ENCODE results near the gene GJC1.

The GJC1 gene

DNA sequence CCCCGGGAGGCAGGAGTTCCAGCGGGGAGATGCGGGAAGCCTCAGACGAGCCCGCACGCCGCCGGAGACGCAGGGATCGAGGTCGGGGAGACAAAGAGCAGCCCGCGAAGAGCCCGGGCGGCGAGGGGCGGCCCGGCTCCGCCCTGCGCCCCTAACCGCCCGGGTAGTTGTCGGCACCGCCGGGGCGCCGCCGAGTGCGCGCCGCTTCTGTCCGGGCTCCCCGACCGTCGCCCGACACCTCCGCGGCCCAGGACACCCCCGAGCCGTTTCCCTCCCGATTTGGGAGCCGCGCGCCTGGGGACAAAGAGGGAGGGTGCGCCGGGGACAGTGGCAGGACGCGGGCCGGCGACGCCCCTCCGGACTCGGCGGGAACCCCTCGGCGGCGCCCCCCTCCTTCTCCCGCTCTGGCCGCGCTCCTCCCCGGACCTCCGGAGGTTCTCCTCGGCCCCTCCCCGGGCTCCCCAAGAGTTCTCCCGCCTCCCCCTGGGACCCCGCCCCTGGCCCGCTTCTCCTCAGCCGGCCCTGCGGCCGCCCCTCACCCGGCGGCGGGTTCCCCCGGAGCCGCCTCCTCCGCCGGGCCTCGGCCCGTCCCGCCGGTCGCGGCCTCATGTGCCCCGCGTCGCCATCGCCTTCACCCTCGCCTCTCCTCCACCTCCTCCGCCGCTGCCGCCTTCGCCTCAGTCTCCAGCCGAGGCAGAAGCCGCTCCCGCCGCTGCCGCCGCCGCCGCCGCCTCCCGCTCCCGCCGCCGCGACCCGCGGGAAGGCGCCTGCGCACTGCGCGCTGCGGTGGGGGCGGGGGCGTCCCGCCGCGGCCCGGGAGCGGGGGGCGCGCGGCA, at the start of gene GJC1:
TSS of gene GJC1 (minus strand) at position 765 of the 836 bp plus-strand sequence. CDS start 24,470 bp downstream, outside the sequence.
- DNase-seq (ENCODE audit: low read depth in 2 of 2), result peak; percentile 27 to 38

DNA sequence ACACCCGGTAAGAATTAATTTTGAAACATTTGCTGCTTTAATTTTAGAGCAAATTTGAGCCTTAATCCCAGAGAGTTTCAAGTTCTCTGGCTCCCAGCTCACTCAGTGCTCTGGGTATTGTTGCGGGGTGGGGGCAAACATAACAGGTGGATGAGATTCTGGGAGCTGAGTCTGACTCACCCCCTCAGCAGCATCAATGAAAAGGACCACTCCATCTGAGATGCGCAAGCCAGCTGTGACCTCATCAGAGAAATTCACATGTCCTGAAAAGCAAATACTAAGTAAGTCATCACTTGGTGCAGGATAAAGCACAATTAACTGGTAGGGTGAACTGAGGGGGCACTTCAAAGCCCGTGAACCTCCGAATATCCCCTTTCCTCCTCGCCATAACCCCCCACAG, 49.3 kb upstream of the GJC1 start:
- DNase-seq (ENCODE audit: low read depth in 2 of 2), result no peak

DNA sequence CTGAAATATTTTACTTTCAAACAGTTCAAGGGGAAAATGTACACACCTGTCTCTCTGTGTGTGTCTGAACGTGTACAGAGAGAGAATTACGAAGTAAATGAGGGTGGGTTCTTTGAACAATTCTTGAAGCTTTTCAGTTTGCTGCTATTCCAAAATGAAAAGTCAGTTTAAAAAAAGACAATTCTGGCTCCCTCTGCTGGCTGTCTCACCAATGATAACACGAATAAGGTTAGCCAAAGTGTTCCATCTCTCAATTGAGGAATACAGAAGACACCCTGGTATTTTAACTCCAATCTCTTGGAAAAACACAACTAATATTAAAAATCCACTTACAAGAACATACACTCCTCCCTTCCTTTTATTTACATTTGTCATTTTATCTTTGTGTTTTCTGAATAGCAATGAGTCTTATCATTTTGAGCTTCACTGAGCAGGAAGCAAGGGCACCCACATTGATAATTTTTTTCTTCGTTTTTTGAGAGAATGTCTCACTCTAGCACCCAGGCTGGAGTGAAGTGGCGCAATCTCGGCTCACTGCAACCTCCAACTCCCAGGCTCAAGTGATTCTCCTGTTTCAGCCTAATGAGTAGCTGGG, 48.6 kb upstream of the GJC1 start:
- DNase-seq (ENCODE audit: low read depth in 2 of 2), result peak in 1 of 2 donors; percentile 25

GRCh38 chr17:44877121-44877520, 47.0 kb upstream of the GJC1 start:
- no peak for DNase-seq (ENCODE audit: low read depth in 2 of 2)

DNA sequence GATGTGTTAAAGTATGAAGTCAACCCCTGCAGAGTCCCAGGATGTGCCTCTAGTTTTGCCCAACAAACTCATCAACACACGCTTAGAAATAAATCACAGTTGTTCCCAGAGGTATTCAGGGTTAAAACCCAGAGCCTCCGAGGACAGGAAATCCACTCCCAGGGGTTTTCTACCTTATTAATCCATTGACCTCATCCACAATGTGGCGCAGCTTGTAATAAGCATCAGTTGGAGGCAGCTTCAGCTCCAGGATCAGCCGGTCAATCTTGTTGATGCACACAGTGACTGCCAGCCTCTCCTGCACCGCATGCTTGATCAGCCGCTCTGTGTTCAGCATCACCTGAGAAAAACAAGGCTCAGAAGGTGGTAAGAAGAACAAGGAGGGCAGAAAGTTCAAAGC, 45.7 kb upstream of the GJC1 start:
- DNase-seq (ENCODE audit: low read depth in 2 of 2), result no peak

DNA sequence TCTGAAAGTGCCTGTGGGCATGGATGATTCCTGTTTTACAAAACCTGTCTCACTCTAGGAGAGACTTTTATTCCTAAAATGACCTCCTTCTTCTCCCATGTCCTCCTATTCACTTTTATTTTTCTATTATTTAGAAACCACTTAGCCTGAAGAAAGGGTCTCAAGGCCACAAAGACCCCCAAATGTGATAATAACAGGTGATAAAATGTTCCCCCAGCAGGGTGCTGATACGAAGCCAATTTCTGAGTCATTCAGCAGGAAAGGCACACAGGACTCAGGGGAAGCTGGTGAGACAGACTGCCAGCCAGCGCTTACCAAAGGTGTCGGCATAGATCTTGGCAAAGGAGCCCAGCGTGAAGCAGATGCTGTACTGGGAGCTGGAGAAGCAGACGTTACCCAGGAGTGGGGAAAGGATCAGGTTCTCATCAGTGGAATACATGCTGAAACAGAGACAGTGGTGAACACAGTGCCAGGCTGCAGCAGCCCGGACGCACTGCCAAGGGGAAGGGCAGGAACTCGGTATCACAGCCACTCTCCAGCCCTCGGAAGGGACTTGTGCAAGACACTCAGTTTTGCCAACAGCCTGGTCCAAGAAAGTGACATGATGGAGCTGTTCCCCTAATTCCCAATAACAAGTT, 42.2 kb upstream of the GJC1 start:
- no peak for DNase-seq (ENCODE audit: low read depth in 2 of 2)

- no peak for DNase-seq (ENCODE audit: low read depth in 2 of 2)
Observed at GRCh38 chr17:44871556-44871955, 41.5 kb upstream of the GJC1 start.

DNA sequence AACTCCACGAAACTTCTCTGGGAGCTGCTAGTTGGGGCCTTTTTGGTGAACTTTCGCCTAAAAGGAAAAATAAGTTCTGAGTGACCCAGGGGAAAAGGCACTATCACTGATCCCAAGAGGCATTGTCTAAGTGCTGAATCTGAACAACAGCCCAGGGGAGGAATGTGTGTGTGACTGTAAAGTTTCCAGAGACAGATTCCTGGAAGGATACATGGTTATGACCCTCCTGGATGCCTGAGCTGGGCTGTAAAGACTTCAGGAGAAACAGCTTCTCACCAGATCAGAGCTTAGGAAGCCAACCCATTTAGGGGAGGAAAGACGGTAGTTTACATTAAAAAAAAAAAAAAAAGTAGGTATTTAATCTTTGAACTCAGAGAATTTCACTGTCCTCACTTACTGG, 37.8 kb upstream of the GJC1 start:
- DNase-seq (ENCODE audit: low read depth in 2 of 2), result no peak

GRCh38 chr17:44865931-44866330, 35.8 kb upstream of the GJC1 start:
- DNase-seq (ENCODE audit: low read depth in 2 of 2), result no peak

GRCh38 chr17:44865231-44865660, 35.2 kb upstream of the GJC1 start:
- DNase-seq (ENCODE audit: low read depth in 2 of 2), result peak; percentile 46 to 74

GRCh38 chr17:44864831-44865230, 34.7 kb upstream of the GJC1 start:
- DNase-seq (ENCODE audit: low read depth in 2 of 2), result no peak

DNA sequence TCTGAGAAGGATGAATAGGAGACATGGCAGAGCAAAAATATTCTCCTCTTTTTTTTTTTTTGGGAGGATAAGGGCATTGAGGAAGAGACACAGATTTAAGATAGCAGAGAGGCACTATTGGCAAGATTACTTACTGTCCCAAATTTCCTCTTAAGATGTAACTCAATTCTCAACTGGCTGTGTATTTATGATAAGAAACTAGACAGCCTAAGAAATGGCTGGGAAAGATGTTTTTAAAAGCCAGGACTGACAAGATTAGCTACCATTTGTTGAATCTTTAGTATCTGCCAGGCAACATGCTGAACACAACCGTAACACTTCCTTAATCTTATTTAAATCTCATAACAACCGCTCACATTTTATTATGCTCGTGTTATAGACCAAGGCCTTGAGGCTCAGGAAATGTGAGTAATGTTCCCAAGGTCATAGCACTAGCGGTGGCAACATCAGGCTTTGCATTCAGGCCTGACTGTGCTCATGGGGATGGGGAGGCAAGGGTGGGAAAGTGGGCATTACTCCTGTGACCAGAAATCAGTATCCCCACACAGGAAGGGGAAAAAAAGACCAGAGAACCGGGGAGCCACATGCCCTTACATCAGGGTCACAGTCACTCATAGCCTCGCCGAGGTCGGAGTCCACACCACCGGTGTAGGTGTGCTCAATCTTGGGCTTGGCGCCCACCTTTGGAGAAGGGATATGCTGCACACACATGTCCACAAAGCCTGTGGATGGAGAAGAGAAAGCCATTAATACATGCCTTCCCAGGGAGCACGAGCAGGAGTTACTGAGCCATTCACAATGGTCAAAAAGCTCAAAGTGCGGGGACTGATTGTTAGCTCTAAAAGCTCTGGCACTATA, 33.2 kb upstream of the GJC1 start:
- DNase-seq (ENCODE audit: low read depth in 2 of 2), result no peak

DNA sequence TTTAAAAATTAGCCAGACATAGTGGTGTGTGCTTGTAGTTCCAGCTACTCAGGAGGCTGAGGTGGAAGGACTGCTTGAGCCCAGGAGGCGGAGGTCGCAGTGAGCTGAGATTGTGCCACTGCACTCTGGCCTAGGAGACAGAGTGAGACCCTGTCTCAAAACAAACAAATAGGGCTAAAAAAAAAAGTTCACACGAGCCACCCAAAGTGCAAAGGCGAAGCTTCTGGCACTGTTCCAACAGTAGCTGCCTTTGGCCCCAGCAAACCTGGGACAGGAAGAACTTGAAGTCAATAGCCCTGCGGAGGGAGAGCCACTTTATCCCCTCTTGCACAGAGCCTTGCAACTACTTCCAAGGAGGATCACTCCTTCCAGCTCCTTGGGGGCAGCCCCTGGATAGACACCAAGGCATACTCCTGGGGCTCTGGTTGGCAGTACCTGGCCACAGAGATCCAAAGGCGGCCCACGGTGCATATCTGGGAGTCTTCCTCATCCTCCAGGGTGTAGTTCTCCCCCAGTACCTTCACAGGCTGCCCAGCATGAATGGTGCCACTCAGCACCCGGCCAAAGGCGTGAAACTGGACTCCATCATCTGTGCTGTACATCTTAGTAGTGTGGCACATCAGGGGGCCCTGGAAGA, 32.3 kb upstream of the GJC1 start:
- no peak for DNase-seq (ENCODE audit: low read depth in 2 of 2)

- DNase-seq (ENCODE audit: low read depth in 2 of 2), result no peak
Observed at GRCh38 chr17:44859701-44860100, 29.6 kb upstream of the GJC1 start.

GRCh38 chr17:44854192-44854591, 24.1 kb upstream of the GJC1 start:
- no peak for DNase-seq (ENCODE audit: low read depth in 2 of 2)

DNA sequence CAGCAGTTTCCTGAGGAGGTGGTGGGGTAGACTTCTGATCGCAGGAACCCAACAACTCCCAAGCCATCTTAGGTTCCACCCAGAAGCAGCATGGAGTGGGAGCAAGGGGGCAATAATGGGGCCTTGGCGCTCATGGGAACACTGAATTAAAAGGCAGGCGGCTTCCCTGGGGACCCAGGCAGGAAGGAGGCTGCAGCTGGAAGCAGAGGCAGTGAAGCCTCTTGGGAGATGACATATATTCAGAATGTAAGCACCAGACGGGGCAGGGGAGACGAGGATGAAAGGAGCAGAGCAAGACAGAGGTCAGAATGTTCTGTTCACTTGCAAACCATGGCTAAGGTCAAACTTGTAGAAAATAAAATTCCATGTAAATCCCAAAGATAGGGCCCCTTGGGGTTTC, 20.5 kb upstream of the GJC1 start:
- DNase-seq (ENCODE audit: low read depth in 2 of 2), result no peak

DNA sequence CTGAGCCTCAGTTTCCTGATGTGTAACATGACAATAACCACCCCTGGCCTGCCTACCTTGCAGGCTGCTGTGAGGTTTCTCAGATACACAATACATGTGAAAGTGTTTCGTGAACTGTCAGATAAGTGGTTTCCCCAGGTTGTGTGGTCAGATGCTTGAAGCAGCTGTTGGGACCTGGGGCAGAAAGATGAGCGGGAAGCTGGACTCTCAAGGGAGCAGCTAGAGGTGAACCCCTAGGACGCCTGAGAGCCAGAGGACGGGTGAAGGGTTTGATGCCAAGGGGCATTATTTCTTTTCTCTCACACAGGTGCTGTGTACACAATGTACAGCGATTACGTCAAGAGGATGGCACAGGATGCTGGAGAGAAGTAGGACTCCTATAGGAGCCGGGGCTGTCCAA, 19.9 kb upstream of the GJC1 start:
- no peak for DNase-seq (ENCODE audit: low read depth in 2 of 2)

GRCh38 chr17:44848961-44849489, 18.9 kb upstream of the GJC1 start:
- DNase-seq (ENCODE audit: low read depth in 2 of 2), result no peak

GRCh38 chr17:44848257-44848795, 18.2 kb upstream of the GJC1 start:
- DNase-seq (ENCODE audit: low read depth in 2 of 2), result no peak

DNA sequence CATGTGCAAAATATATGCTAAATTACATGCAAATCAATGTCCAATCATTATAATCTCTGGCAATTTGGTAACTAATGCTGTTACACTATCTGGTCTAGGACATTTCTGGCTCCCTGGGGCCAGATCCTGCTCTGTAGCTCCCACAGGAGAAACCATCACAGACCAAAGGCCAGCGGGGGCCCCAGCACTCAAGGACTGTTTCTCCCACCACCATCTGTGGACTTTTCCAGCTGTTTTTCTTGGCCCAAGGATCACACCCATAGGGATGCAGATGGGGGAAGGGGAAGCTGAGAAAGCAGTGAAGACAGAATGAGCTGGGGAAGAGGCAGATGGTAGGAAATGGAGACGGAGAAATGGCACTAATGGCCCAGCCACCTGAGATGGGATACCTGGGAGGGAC, 17.5 kb upstream of the GJC1 start, which contains the start of gene HIGD1B:
TSS of gene HIGD1B (plus strand) at position 298 of the 400 bp plus-strand sequence. CDS start 270 bp downstream, outside the sequence.
- no peak for DNase-seq (ENCODE audit: low read depth in 2 of 2)

- DNase-seq (ENCODE audit: low read depth in 2 of 2), result no peak
Observed at GRCh38 chr17:44846206-44846605, 16.1 kb upstream of the GJC1 start.

Data from stimulated activated CD4-positive, alpha-beta T cell treated with anti-CD3 and anti-CD28 coated beads, Interleukin-1b, Interleukin-23, amount 100 ng/mL, for 4 hours (primary cell).